HepG2 (cell line): ENCODE results near the gene CDH1. TPM values are rescaled to one million over a fixed set of nuclear protein-coding genes. Genes with fewer than 3 reads are reported as not detected.
A peak's percentile ranks its signal among the peaks of the same experiment; 100 is the strongest.

Source experiments
- CSRNP2 ChIP-seq: sonication (generic); formaldehyde crosslinking; conservative IDR thresholded peaks from 2 replicates; pipeline ENCODE4 v1.8.0; 2022; ENCODE audit warnings: low read depth, missing genetic modification reagents
- HBP1 ChIP-seq: IDR thresholded peaks from 2 replicates; pipeline ENCODE4 v1.6.1; 2016; ENCODE audit warnings: low read depth, control low read depth
- KDM2A ChIP-seq: sonication (generic); formaldehyde crosslinking; IDR thresholded peaks from 2 replicates; pipeline ENCODE4 v1.4.0; 2020; ENCODE audit warnings: low read depth, missing genetic modification reagents, borderline replicate concordance
- MED8 ChIP-seq: sonication (generic); formaldehyde crosslinking; IDR thresholded peaks from 2 replicates; pipeline ENCODE4 v1.8.1; 2023; ENCODE audit warnings: mild to moderate bottlenecking, missing genetic modification reagents; ENCODE audit not compliant: insufficient replicate concordance
- NCOA5 ChIP-seq: sonication (generic); formaldehyde crosslinking; IDR thresholded peaks from 2 replicates; pipeline ENCODE4 v1.4.0; 2020; ENCODE audit warnings: missing genetic modification reagents
- NR2C2 ChIP-seq: sonication (generic); formaldehyde crosslinking; IDR thresholded peaks from 2 replicates; pipeline ENCODE4 v1.4.0; 2020; ENCODE audit warnings: missing genetic modification reagents, mild to moderate bottlenecking, moderate library complexity, borderline replicate concordance
- PHB2 ChIP-seq: fragments of 450-650 bp; IDR thresholded peaks from 2 replicates; pipeline ENCODE4 v1.6.1; 2018; ENCODE audit not compliant: partially characterized antibody
- PITX1 ChIP-seq: sonication (generic); formaldehyde crosslinking; IDR thresholded peaks from 2 replicates; pipeline ENCODE4 v1.5.1; 2020; ENCODE audit warnings: mild to moderate bottlenecking, missing genetic modification reagents
- POLR2AphosphoS2 ChIP-seq: IDR thresholded peaks from 2 replicates; pipeline ENCODE4 v1.6.1; 2011; ENCODE audit warnings: low read depth, low read length, improper control_type of control experiment
- TAF1 ChIP-seq: sonication (generic); formaldehyde crosslinking; IDR thresholded peaks from 2 replicates; pipeline ENCODE4 v1.4.0; 2020; ENCODE audit warnings: missing genetic modification reagents
- THYN1 ChIP-seq: sonication (generic); formaldehyde crosslinking; IDR thresholded peaks from 2 replicates; pipeline ENCODE4 v1.8.1; 2023; ENCODE audit warnings: low read depth, mild to moderate bottlenecking, moderate library complexity, missing genetic modification reagents, borderline replicate concordance
- TP53 ChIP-seq: sonication (generic); formaldehyde crosslinking; conservative IDR thresholded peaks from 2 replicates; pipeline ENCODE4 v1.4.0; 2020; ENCODE audit warnings: missing genetic modification reagents
- ZNF101 ChIP-seq: sonication (generic); formaldehyde crosslinking; IDR thresholded peaks from 2 replicates; pipeline ENCODE4 v1.4.0; 2020; ENCODE audit warnings: mild to moderate bottlenecking, low read depth, missing genetic modification reagents, borderline replicate concordance
- ZNF282 ChIP-seq: fragments of 450-650 bp; IDR thresholded peaks from 2 replicates; pipeline ENCODE4 v1.6.1; 2018; ENCODE audit not compliant: partially characterized antibody
- ZNF343 ChIP-seq: sonication (generic); formaldehyde crosslinking; IDR thresholded peaks from 2 replicates; pipeline ENCODE4 v1.4.0; 2020; ENCODE audit warnings: mild to moderate bottlenecking, missing genetic modification reagents
- ZNF44 ChIP-seq: sonication (generic); formaldehyde crosslinking; IDR thresholded peaks from 2 replicates; pipeline ENCODE4 v1.5.1; 2020; ENCODE audit warnings: mild to moderate bottlenecking, missing genetic modification reagents
- ZNF615 ChIP-seq: sonication (generic); formaldehyde crosslinking; IDR thresholded peaks from 2 replicates; pipeline ENCODE4 v1.5.0; 2020; ENCODE audit warnings: mild to moderate bottlenecking, missing genetic modification reagents, borderline replicate concordance
- ZNF674 ChIP-seq: sonication (generic); formaldehyde crosslinking; IDR thresholded peaks from 2 replicates; pipeline ENCODE4 v1.5.0; 2020; ENCODE audit warnings: low read depth, mild to moderate bottlenecking, missing genetic modification reagents
- ZNF792 ChIP-seq: IDR thresholded peaks from 2 replicates; pipeline ENCODE4 v1.6.1; 2016
- polyA plus RNA-seq, 8 experiments: library from polyadenylated mRNA; depleted of rRNA in 3 of 8; stranded (reverse) in 7 of 8; unstranded in 1 of 8; fragments of >200 nt; fragmentation: Illumina TruSeq in 4 of 8; extraction: Trizol in 4 of 8; gene quantifications; 2 replicates each; pipeline versions ENCODE4 v1.2.1 to v1.2.3, GENCODE V29; 2011 to 2016; ENCODE audit warnings: low read depth in 4 of 8, missing spikeins in 1 of 8, mixed read lengths in 1 of 8; ENCODE audit not compliant: insufficient read depth in 1 of 8
- total RNA-seq, 5 experiments: library from RNA; depleted of rRNA; stranded (reverse); fragments of >200 nt; fragmentation: Illumina TruSeq; extraction: Trizol; gene quantifications; 2 replicates each; pipeline ENCODE4 v1.2.3, GENCODE V29; 2016; ENCODE audit warnings: low read depth in 1 of 5
- TF ChIP-seq, protein P1 (sequence below): IDR thresholded peaks from 2 replicates; pipeline ENCODE4 v1.6.1; 2016; ENCODE audit warnings: low read depth, missing genetic modification reagents, missing compliant biosample characterization
- TF ChIP-seq, protein P2 (sequence below): IDR thresholded peaks from 2 replicates; pipeline ENCODE4 v1.6.1; 2016; ENCODE audit warnings: low read depth

Gene CDH1
- total and polyA plus RNA-seq, 2 of the 13 experiments (the other 11 are each of a cell fraction or from before 2014, with no cell fraction given), result 0.95 to 9.8 TPM

- TF ChIP-seq, protein P1, sequence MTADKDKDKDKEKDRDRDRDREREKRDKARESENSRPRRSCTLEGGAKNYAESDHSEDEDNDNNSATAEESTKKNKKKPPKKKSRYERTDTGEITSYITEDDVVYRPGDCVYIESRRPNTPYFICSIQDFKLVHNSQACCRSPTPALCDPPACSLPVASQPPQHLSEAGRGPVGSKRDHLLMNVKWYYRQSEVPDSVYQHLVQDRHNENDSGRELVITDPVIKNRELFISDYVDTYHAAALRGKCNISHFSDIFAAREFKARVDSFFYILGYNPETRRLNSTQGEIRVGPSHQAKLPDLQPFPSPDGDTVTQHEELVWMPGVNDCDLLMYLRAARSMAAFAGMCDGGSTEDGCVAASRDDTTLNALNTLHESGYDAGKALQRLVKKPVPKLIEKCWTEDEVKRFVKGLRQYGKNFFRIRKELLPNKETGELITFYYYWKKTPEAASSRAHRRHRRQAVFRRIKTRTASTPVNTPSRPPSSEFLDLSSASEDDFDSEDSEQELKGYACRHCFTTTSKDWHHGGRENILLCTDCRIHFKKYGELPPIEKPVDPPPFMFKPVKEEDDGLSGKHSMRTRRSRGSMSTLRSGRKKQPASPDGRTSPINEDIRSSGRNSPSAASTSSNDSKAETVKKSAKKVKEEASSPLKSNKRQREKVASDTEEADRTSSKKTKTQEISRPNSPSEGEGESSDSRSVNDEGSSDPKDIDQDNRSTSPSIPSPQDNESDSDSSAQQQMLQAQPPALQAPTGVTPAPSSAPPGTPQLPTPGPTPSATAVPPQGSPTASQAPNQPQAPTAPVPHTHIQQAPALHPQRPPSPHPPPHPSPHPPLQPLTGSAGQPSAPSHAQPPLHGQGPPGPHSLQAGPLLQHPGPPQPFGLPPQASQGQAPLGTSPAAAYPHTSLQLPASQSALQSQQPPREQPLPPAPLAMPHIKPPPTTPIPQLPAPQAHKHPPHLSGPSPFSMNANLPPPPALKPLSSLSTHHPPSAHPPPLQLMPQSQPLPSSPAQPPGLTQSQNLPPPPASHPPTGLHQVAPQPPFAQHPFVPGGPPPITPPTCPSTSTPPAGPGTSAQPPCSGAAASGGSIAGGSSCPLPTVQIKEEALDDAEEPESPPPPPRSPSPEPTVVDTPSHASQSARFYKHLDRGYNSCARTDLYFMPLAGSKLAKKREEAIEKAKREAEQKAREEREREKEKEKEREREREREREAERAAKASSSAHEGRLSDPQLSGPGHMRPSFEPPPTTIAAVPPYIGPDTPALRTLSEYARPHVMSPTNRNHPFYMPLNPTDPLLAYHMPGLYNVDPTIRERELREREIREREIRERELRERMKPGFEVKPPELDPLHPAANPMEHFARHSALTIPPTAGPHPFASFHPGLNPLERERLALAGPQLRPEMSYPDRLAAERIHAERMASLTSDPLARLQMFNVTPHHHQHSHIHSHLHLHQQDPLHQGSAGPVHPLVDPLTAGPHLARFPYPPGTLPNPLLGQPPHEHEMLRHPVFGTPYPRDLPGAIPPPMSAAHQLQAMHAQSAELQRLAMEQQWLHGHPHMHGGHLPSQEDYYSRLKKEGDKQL (CRISPR knock-in tag), result no peak
- TF ChIP-seq ZNF615 (CRISPR knock-in tag) (no peak), ZNF674 (no peak), HBP1 (0 out of 2 replicates have a peak, but pooled peaks have one; percentile 72), TP53 (no peak), NCOA5 (CRISPR knock-in tag) (no peak), ZNF792 (CRISPR knock-in tag) (0 out of 2 replicates have a peak, but pooled peaks have one; percentile 54), ZNF44 (CRISPR knock-in tag) (no peak), PHB2 (no peak), MED8 (CRISPR knock-in tag) (peak; percentile 50), ZNF282 (no peak), ZNF343 (CRISPR knock-in tag) (no peak), NR2C2 (peak; percentile 47; the same call in 1 of the 2 replicates), ZNF101 (CRISPR knock-in tag) (no peak), KDM2A (CRISPR knock-in tag) (no peak), TAF1 (0 out of 2 replicates have a peak, but pooled peaks have one; percentile 28), POLR2AphosphoS2 (no peak), CSRNP2 (CRISPR knock-in tag) (no peak), PITX1 (CRISPR knock-in tag) (peak; percentile 56; the same call in 1 of the 2 replicates), THYN1 (no peak)
- TF ChIP-seq, protein P2, sequence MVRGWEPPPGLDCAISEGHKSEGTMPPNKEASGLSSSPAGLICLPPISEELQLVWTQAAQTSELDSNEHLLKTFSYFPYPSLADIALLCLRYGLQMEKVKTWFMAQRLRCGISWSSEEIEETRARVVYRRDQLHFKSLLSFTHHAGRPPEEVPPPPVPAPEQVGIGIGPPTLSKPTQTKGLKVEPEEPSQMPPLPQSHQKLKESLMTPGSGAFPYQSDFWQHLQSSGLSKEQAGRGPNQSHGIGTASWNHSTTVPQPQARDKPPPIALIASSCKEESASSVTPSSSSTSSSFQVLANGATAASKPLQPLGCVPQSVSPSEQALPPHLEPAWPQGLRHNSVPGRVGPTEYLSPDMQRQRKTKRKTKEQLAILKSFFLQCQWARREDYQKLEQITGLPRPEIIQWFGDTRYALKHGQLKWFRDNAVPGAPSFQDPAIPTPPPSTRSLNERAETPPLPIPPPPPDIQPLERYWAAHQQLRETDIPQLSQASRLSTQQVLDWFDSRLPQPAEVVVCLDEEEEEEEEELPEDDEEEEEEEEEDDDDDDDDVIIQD (CRISPR knock-in tag), result peak; percentile 43; the same call in 1 of the 2 replicates
Measured at GRCh38 chr16:68739964-68740627, 3.0 kb downstream of the CDH1 start (continued).
